Gastroesophageal sphincter (tissue), 4 donors: ENCODE results near the gene KRTAP10-11. TPM values are rescaled to one million over a fixed set of nuclear protein-coding genes. Genes with fewer than 3 reads are reported as not detected.

Source experiments
- ATAC-seq: fragments of 150-250 bp; one replicate; pipeline ENCODE4 v1.9.1; 2016; ENCODE audit warnings: mild to moderate bottlenecking, moderate library complexity
- H3K27ac ChIP-seq, 4 donors: fragments of 200-600 bp; sonication (generic) in 3 of 4; 1 replicate in 3 of 4; 2 replicates in 1 of 4; pipeline ENCODE4 v1.5.1; 2016 to 2019
- H3K27me3 ChIP-seq: fragments of 200-600 bp; sonication (generic); one replicate; pipeline ENCODE4 v1.5.1; 2019
- H3K36me3 ChIP-seq, 2 donors: fragments of 200-600 bp; sonication (generic); one replicate each; pipeline ENCODE4 v1.5.1; 2019; ENCODE audit warnings: control low read depth in 1 of 2
- H3K4me1 ChIP-seq, 3 donors: fragments of 200-600 bp; sonication (generic); 1 replicate in 2 of 3; 2 replicates in 1 of 3; pipeline ENCODE4 v1.5.1; 2016 to 2019; ENCODE audit warnings: control low read depth in 2 of 3
- H3K4me3 ChIP-seq, 2 donors: fragments of 200-600 bp; sonication (generic); one replicate each; pipeline ENCODE4 v1.5.1; 2019; ENCODE audit warnings: mild to moderate bottlenecking in 1 of 2, moderate library complexity in 1 of 2
- H3K9me3 ChIP-seq, 3 donors: fragments of 200-600 bp; sonication (generic); one replicate each; pipeline ENCODE4 v1.5.1; 2017 to 2019; ENCODE audit warnings: control low read depth in 2 of 3
- EP300 ChIP-seq: sonication (generic); formaldehyde crosslinking; IDR thresholded peaks from one replicate; pipeline ENCODE4 v1.6.1; 2017; ENCODE audit warnings: antibody characterized with exemption, mild to moderate bottlenecking
- POLR2A ChIP-seq, 2 donors: fragments of 450-650 bp; IDR thresholded peaks; one replicate each; pipeline ENCODE4 v1.6.1; 2017; ENCODE audit warnings: antibody characterized with exemption in 2 of 2, mild to moderate bottlenecking in 2 of 2, moderate library complexity in 1 of 2
- POLR2AphosphoS5 ChIP-seq: sonication (generic); formaldehyde crosslinking; IDR thresholded peaks from one replicate; pipeline ENCODE4 v1.6.1; 2017; ENCODE audit warnings: antibody characterized with exemption
- WGBS, 2 donors: methylation state at CpG; one replicate each; pipeline ENCODE4 v1.1.5; 2018; ENCODE audit warnings: low coverage in 1 of 2; 5-methylcytosine and 5-hydroxymethylcytosine counted together
- total RNA-seq, 4 donors: library from RNA; depleted of rRNA; stranded (reverse); fragments of >200 nt; gene quantifications; one replicate each; pipeline ENCODE4 v1.1.0, GENCODE V29; 2016
- TF ChIP-seq, protein P1 (sequence below), 4 experiments: fragments of 200-600 bp in 2 of 4; fragments of 450-650 bp in 2 of 4; sonication (generic) in 1 of 4; IDR thresholded peaks; one replicate each; pipeline ENCODE4 v1.5.1; 2017 to 2019; ENCODE audit warnings: antibody characterized with exemption in 4 of 4, mild to moderate bottlenecking in 2 of 4, moderate library complexity in 2 of 4

KRTAP10-11 gene
- total RNA-seq, 4 donors from 2014 or later, result not detected

DNA sequence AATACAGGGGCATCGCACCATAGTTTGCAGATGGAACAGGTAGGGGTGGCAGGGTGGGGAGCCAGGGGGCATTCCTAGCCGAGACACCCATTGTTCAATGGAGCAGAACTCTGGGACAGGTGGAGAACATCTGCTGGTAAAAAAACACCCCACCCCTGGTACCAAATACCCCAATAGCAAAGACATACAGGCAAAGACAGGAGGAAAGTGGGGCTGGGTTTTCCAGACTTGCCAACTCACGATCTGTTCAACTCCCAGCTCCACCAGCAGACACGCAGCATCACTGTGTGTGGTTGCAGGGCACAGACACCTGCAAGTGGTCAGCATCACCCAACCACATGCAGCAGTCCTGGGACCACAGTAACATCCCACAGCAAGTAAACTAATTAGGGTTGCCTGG, 34.7 kb upstream of the KRTAP10-11 start:
- no peak for TF ChIP-seq POLR2A (IDR thresholded peaks at IDR 0.05)
- no peak for TF ChIP-seq POLR2AphosphoS5
- TF ChIP-seq, protein P1, sequence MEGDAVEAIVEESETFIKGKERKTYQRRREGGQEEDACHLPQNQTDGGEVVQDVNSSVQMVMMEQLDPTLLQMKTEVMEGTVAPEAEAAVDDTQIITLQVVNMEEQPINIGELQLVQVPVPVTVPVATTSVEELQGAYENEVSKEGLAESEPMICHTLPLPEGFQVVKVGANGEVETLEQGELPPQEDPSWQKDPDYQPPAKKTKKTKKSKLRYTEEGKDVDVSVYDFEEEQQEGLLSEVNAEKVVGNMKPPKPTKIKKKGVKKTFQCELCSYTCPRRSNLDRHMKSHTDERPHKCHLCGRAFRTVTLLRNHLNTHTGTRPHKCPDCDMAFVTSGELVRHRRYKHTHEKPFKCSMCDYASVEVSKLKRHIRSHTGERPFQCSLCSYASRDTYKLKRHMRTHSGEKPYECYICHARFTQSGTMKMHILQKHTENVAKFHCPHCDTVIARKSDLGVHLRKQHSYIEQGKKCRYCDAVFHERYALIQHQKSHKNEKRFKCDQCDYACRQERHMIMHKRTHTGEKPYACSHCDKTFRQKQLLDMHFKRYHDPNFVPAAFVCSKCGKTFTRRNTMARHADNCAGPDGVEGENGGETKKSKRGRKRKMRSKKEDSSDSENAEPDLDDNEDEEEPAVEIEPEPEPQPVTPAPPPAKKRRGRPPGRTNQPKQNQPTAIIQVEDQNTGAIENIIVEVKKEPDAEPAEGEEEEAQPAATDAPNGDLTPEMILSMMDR (IDR thresholded peaks at IDR 0.05), result no peak
- no peak for TF ChIP-seq EP300
- H3K9me3 ChIP-seq, result peaks cover 0 to 37% (median 0%) of the 10 kb centered on the region in 3 donors
- no peak overlapping the region for H3K4me3 ChIP-seq
- H3K36me3 ChIP-seq, result no peaks in the 10 kb centered on the region
- WGBS, 2 donors, result no CpG with 5 or more reads among the region's 4 CpGs
- ATAC-seq, result no peak
- no peak overlapping the region for H3K27ac ChIP-seq
- no peaks in the 10 kb centered on the region for H3K4me1 ChIP-seq
- H3K27me3 ChIP-seq, result peaks cover 76% of the 10 kb centered on the region

- TF ChIP-seq POLR2AphosphoS5 (no peak), EP300 (no peak), POLR2A (IDR thresholded peaks at IDR 0.05) (no peak)
- TF ChIP-seq, protein P1 (IDR thresholded peaks at IDR 0.05), result no peak
- no peak within 1 kb of the TSS for H3K4me3 ChIP-seq
Measured at GRCh38 chr21:44612029-44612486, 34.2 kb upstream of the KRTAP10-11 start, which contains the start of gene KRTAP10-8. TSS of gene KRTAP10-8 (plus strand) at chr21:44612079. CDS start at chr21:44612101, 22 bp downstream.

GRCh38 chr21:44612669-44613229, 33.5 kb upstream of the KRTAP10-11 start:
- H3K27me3 ChIP-seq, result peaks cover 76% of the 10 kb centered on the region
- no peak overlapping the region for H3K27ac ChIP-seq
- peaks cover 0 to 37% (median 0%) of the 10 kb centered on the region in 3 donors for H3K9me3 ChIP-seq
- no peak overlapping the region for H3K4me3 ChIP-seq
- TF ChIP-seq POLR2AphosphoS5 (no peak), POLR2A (IDR thresholded peaks at IDR 0.05) (no peak), EP300 (no peak)
- TF ChIP-seq, protein P1 (IDR thresholded peaks at IDR 0.05), result no peak
- WGBS, 2 donors, result 81 to 83% methylated on average over 8 to 10 of the region's 13 CpGs
- H3K36me3 ChIP-seq, result no peaks in the 10 kb centered on the region
- no peaks in the 10 kb centered on the region for H3K4me1 ChIP-seq
- no peak for ATAC-seq

More at GRCh38 chr21:44612029-44612486, 34.2 kb upstream of the KRTAP10-11 start, which contains the start of gene KRTAP10-8:
- H3K27me3 ChIP-seq, result peaks cover 76% of the 10 kb centered on the region
- H3K4me1 ChIP-seq, result no peaks in the 10 kb centered on the region
- no peak for ATAC-seq
- peaks cover 0 to 37% (median 0%) of the 10 kb centered on the region in 3 donors for H3K9me3 ChIP-seq
- 90% methylated on average over 2 of the region's 8 CpGs; no CpG with 5 or more reads in 1 of the 2 donors for WGBS, 2 donors
- no peaks in the 10 kb centered on the region for H3K36me3 ChIP-seq
- no peak within 1 kb of the TSS for H3K27ac ChIP-seq

DNA sequence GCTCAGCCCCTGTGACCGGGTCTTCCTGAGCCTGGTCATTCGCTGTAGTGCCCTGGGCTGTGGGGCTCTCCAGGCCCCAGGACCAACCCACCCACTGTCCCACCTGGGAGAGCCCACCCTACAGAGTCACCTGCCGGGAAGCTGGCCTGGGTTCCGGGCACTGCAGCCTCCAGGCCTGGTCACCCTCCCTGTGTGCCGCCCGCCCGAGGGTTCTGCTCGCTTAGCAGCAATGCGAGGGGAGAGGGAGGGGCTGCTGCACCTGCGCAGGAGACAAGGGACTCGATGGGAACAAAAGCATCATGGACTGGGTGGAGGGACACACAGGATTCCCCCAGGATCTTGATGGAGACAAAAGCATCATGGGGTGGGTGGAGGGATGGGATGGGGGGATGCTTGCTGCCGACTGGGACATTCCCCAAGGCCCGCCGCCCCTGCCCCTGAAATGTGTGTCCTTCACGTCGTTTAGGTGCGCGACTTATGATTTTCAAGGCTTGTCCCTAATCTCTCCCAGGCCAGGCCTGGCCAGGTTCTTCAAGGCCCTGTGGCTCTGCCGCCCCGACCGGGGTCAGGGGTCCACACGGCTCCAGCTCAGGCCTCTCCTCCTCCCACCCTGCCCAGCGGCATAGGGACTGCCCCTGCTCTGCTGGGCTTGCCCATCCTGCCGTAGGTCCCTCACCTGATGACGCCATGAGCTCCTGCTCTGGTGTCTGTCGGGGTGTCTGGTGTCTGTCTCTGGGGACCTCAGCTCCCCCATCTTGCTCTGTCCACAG, 32.6 kb upstream of the KRTAP10-11 start:
- 74 to 90% methylated on average over 2 to 5 of the region's 26 CpGs for WGBS, 2 donors
- Histone ChIP-seq H3K27me3 (peaks cover 72% of the 10 kb centered on the region), H3K9me3 (peaks cover 0 to 37% (median 0%) of the 10 kb centered on the region in 3 donors), H3K4me3 (no peak overlapping the region), H3K4me1 (no peaks in the 10 kb centered on the region), H3K27ac (no peak overlapping the region), H3K36me3 (no peaks in the 10 kb centered on the region)
- no peak for ATAC-seq
- TF ChIP-seq, protein P1 (IDR thresholded peaks at IDR 0.05), result no peak
- TF ChIP-seq POLR2A (IDR thresholded peaks at IDR 0.05) (no peak), EP300 (no peak), POLR2AphosphoS5 (no peak)
